Psoas muscle (tissue), 8 donors: Measurements from ENCODE around the gene PAX5. TPM values are rescaled to one million over a fixed set of nuclear protein-coding genes. Genes with fewer than 3 reads are reported as not detected.

Experiments
- ATAC-seq, 4 donors: fragments of 200-7000 bp; cut with Tn5 transposase; one replicate each; pipeline ENCODE4 v1.9.1; 2020; ENCODE audit warnings: moderate library complexity in 3 of 4, mild to moderate bottlenecking in 2 of 4
- DNase-seq, 2 donors: peaks; one replicate each; pipeline ENCODE4 v3.0.0-alpha.2; 2020
- H3K27ac ChIP-seq: fragments of 200-600 bp; one replicate; pipeline ENCODE4 v1.8.0; 2022
- H3K27me3 ChIP-seq, 3 donors: fragments of 200-600 bp in 1 of 3; one replicate each; pipeline versions ENCODE4 v1.6.1 to v1.8.0; 2013 to 2022; ENCODE audit warnings: low read length in 2 of 3, mild to moderate bottlenecking in 2 of 3, moderate library complexity in 1 of 3; ENCODE audit not compliant: insufficient read depth in 3 of 3
- H3K36me3 ChIP-seq, 2 donors: fragments of 200-600 bp in 1 of 2; one replicate each; pipeline versions ENCODE4 v1.6.1 to v1.8.0; 2013 to 2022; ENCODE audit warnings: low read depth in 1 of 2, mild to moderate bottlenecking in 1 of 2, moderate library complexity in 1 of 2; ENCODE audit not compliant: insufficient read depth in 1 of 2
- H3K4me1 ChIP-seq: fragments of 200-600 bp; one replicate; pipeline ENCODE4 v1.8.0; 2022
- H3K4me3 ChIP-seq: fragments of 200-600 bp; one replicate; pipeline ENCODE4 v1.8.0; 2022; ENCODE audit warnings: mild to moderate bottlenecking
- H3K9me3 ChIP-seq: fragments of 200-600 bp; one replicate; pipeline ENCODE4 v1.8.0; 2022
- CTCF ChIP-seq: fragments of 200-600 bp; IDR thresholded peaks from one replicate; pipeline ENCODE4 v1.8.0; 2022; ENCODE audit warnings: antibody characterized with exemption
- WGBS, 3 donors: extraction: QIAGEN DNeasy Blood & Tissue Kit; methylation state at CpG; one replicate each; pipeline versions ENCODE4 v1.1.6 to v1.1.7; 2013; 5-methylcytosine and 5-hydroxymethylcytosine counted together
- intact Hi-C, 2 donors: fragments of 100-400 bp; cut with DNase I; formaldehyde crosslinking; loops; one replicate each; pipeline versions ENCODE4 v1.11.0 to v1.14.2; 2022
- polyA plus RNA-seq, 3 donors: library from polyadenylated mRNA; stranded (reverse); fragments of 200-250 nt; gene quantifications; one replicate each; pipeline ENCODE4 v1.2.3, GENCODE V29; 2013
- total RNA-seq, 4 donors: library from RNA; stranded (reverse); fragmentation: NEBNext Ultra II Directional in 2 of 4; extraction: Animal tissue kit (Norgen Biotek cat#: 25700) in 2 of 4; gene quantifications; one replicate each; pipeline versions ENCODE4 v1.2.1 to v1.2.4, GENCODE V29; 2021 to 2023
- donor health status: healthy with polysubstance abuse.
- donor health status: DM: no; HTN: no; CAD: no; lungs with moderate emphysema.
- donor health status: Bipolar disorder and iron deficiency.
- donor health status: healthy.
- donor health status: DM: yes; HTN: yes; CAD: no.
- donor health status: DM: no; HTN: no; CAD: no.
- donor health status: DM: no; HTN: no; CAD: no.
- donor health status: DM: yes; HTN: yes; CAD: no.

Gene PAX5
- total and polyA plus RNA-seq, 7 donors: under 0.01 to 0.50 (median 0.06) TPM; not detected in 3

GRCh38 chr9:36923025-36923625 lies 110.9 kb downstream of the PAX5 start:
- Histone ChIP-seq H3K36me3 (no peaks in the 10 kb centered on the region), H3K27ac (no peak overlapping the region), H3K4me3 (no peak overlapping the region), H3K27me3 (peaks cover 0 to 5% (median 2%) of the 10 kb centered on the region in 3 donors), H3K4me1 (no peaks in the 10 kb centered on the region), H3K9me3 (no peaks in the 10 kb centered on the region)
- ATAC-seq: no peak
- intact Hi-C loops: no loop called here
- DNase-seq: no peak
- TF ChIP-seq CTCF: no peak
- 71 to 84% (median 76%) methylated on average over 7 of the region's 7 CpGs for WGBS, 3 donors

GRCh38 chr9:36922548-36922947 lies 111.5 kb downstream of the PAX5 start:
- no peak for ATAC-seq

GRCh38 chr9:36914212-36914577 lies 119.9 kb downstream of the PAX5 start:
- intact Hi-C loops: no loop called here
- no peaks in the 10 kb centered on the region for H3K9me3 ChIP-seq
- ATAC-seq (no peak), DNase-seq (no peak)
- no peaks in the 10 kb centered on the region for H3K36me3 ChIP-seq
- H3K4me1 ChIP-seq: no peaks in the 10 kb centered on the region
- H3K27ac ChIP-seq: no peak overlapping the region
- no peak overlapping the region for H3K4me3 ChIP-seq
- TF ChIP-seq CTCF: no peak
- peaks cover 0 to 7% (median 0%) of the 10 kb centered on the region in 3 donors for H3K27me3 ChIP-seq
- 25 to 43% (median 38%) methylated on average over 3 of the region's 3 CpGs for WGBS, 3 donors

More at GRCh38 chr9:36922548-36922947, 111.5 kb downstream of the PAX5 start:
- intact Hi-C loops: no loop called here
- Histone ChIP-seq H3K27ac (no peak overlapping the region), H3K27me3 (peaks cover 0 to 5% (median 2%) of the 10 kb centered on the region in 3 donors), H3K9me3 (no peaks in the 10 kb centered on the region), H3K4me1 (no peaks in the 10 kb centered on the region), H3K4me3 (no peak overlapping the region), H3K36me3 (no peaks in the 10 kb centered on the region)
- no peak for DNase-seq
- no peak for TF ChIP-seq CTCF
- WGBS, 3 donors: 77 to 86% (median 84%) methylated on average over 4 to 5 of the region's 5 CpGs

GRCh38 chr9:36913393-36914211 lies 120.5 kb downstream of the PAX5 start:
- intact Hi-C loops: no loop called here

More at GRCh38 chr9:36913393-36914211, 120.5 kb downstream of the PAX5 start:
- no peak overlapping the region for H3K4me3 ChIP-seq
- H3K36me3 ChIP-seq: no peaks in the 10 kb centered on the region
- ATAC-seq (no peak), DNase-seq (no peak)
- WGBS, 3 donors: 49 to 55% (median 54%) methylated on average over 10 of the region's 10 CpGs
- no peak for TF ChIP-seq CTCF
- no peaks in the 10 kb centered on the region for H3K9me3 ChIP-seq
- no peak overlapping the region for H3K27ac ChIP-seq
- no peaks in the 10 kb centered on the region for H3K4me1 ChIP-seq
- peaks cover 0 to 5% (median 0%) of the 10 kb centered on the region in 3 donors for H3K27me3 ChIP-seq
